Activated naive CD8-positive, alpha-beta T cell treated with anti-CD3 and anti-CD28 coated beads for 36 hours (primary cell): ENCODE measurements around the gene CFAP100. TPM values are rescaled to one million over a fixed set of nuclear protein-coding genes. Genes with fewer than 3 reads are reported as not detected.

Source experiments
- DNase-seq: peaks from one replicate; pipeline ENCODE4 v3.0.0; 2021
- H3K27ac Mint-ChIP-seq: one replicate; pipeline ENCODE4 v1.8.0; 2022; ENCODE audit warnings: mild to moderate bottlenecking, moderate library complexity, mixed read lengths
- H3K27me3 Mint-ChIP-seq: one replicate; pipeline ENCODE4 v1.8.0; 2022; ENCODE audit warnings: mild to moderate bottlenecking, mixed read lengths
- H3K36me3 Mint-ChIP-seq: one replicate; pipeline ENCODE4 v1.8.0; 2021; ENCODE audit warnings: mild to moderate bottlenecking, mixed read lengths
- H3K4me1 Mint-ChIP-seq: one replicate; pipeline ENCODE4 v1.8.0; 2021; ENCODE audit warnings: mixed read lengths
- H3K4me3 Mint-ChIP-seq: one replicate; pipeline ENCODE4 v1.8.0; 2022; ENCODE audit warnings: mild to moderate bottlenecking, moderate library complexity, mixed read lengths
- H3K9me3 Mint-ChIP-seq: one replicate; pipeline ENCODE4 v1.8.0; 2022; ENCODE audit warnings: mixed read lengths
- total RNA-seq, 2 experiments: library from RNA; stranded (reverse); gene quantifications; one replicate each; pipeline ENCODE4 v1.2.3, GENCODE V29; 2021

CFAP100 gene
- total RNA-seq, 2 experiments from 2014 or later = not detected

DNA sequence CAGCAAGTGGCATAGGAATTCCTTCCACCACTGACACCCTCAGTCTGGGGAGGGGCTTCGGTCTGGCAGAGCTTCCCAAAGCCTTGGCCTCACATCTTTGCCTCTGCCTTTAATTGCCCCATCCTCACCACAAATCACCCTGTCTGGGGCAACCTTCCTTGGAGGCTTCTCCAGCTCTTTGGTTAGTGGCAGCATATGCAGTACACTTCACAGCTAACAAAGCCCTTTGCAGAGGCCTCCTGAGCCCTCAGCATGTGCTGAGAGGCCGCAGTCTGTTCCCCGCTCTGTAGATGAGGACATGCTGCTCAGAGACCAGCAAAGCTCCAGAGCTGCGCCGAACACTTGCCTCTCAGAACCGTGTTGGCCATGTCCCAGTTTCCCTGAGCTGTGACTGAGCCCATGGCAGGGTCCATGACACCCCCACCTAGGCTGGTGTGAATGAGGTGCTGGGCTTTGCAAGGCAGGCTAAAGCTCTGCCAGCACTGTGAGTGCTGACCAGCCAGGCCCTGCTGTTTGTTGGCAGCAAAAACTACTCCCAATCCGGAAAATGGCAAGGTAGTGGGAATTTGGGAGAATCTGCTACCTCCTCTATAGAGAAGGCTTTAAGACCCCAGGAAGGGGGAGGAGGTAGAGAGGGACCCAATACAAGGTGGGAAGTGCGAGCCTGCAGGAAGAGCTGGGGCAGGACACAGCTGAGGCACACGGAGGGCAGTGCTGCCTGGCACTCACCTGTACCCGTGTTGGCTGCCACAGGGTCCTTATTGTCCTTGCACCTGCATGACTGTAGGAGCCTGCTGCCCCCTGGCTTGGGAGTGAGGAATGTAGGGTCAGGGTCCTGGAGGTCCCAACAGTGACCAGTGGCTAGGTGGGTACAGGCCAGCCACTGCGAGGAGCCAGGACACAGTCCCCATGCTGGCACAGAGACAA lies 29.1 kb upstream of the CFAP100 start:
- H3K27ac Mint-ChIP-seq = no peak overlapping the region
- no peak overlapping the region for H3K4me3 Mint-ChIP-seq
- no peaks in the 10 kb centered on the region for H3K4me1 Mint-ChIP-seq
- no peak for DNase-seq
- no peaks in the 10 kb centered on the region for H3K9me3 Mint-ChIP-seq
- H3K27me3 Mint-ChIP-seq = peaks cover 13% of the 10 kb centered on the region
- H3K36me3 Mint-ChIP-seq = no peaks in the 10 kb centered on the region

- Mint-ChIP-seq H3K27ac (no peak overlapping the region), H3K36me3 (no peaks in the 10 kb centered on the region), H3K9me3 (no peaks in the 10 kb centered on the region), H3K4me3 (no peak overlapping the region), H3K27me3 (peaks cover 5% of the 10 kb centered on the region), H3K4me1 (no peaks in the 10 kb centered on the region)
- DNase-seq = no peak
Measured at GRCh38 chr3:126367316-126367805, 27.3 kb upstream of the CFAP100 start.

- no peaks in the 10 kb centered on the region for H3K27me3 Mint-ChIP-seq
- H3K4me3 Mint-ChIP-seq = no peak overlapping the region
- H3K4me1 Mint-ChIP-seq = no peaks in the 10 kb centered on the region
- DNase-seq = no peak
- H3K27ac Mint-ChIP-seq = no peak overlapping the region
- H3K36me3 Mint-ChIP-seq = no peaks in the 10 kb centered on the region
- H3K9me3 Mint-ChIP-seq = no peaks in the 10 kb centered on the region
Measured at GRCh38 chr3:126369490-126369889, 25.2 kb upstream of the CFAP100 start.

DNA sequence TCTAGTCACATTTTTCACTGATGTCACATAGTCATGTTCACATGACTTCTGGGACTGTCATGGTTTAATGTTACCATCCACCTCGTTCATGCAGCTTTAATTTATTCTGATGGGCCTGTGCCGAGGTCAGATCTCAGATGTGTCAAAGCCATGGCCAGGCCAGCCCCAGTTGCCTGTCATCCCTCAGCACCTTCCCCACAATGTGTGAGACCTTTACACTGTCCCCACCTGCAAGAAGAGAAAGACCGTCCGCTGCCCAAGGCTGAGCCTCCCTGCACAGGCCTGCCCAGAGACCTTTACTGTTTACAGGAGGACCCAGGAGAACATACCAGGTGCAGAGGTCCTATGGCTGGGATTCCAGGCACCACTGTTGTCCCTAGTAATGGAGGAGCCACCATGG lies 24.7 kb upstream of the CFAP100 start:
- Mint-ChIP-seq H3K27ac (no peak overlapping the region), H3K36me3 (no peaks in the 10 kb centered on the region), H3K4me3 (no peak overlapping the region), H3K9me3 (no peaks in the 10 kb centered on the region), H3K27me3 (no peaks in the 10 kb centered on the region), H3K4me1 (no peaks in the 10 kb centered on the region)
- no peak for DNase-seq

- Mint-ChIP-seq H3K36me3 (no peaks in the 10 kb centered on the region), H3K4me3 (no peak overlapping the region), H3K27ac (no peak overlapping the region), H3K9me3 (no peaks in the 10 kb centered on the region), H3K4me1 (no peaks in the 10 kb centered on the region), H3K27me3 (no peaks in the 10 kb centered on the region)
- no peak for DNase-seq
Measured at GRCh38 chr3:126370606-126371005, 24.1 kb upstream of the CFAP100 start.

DNA sequence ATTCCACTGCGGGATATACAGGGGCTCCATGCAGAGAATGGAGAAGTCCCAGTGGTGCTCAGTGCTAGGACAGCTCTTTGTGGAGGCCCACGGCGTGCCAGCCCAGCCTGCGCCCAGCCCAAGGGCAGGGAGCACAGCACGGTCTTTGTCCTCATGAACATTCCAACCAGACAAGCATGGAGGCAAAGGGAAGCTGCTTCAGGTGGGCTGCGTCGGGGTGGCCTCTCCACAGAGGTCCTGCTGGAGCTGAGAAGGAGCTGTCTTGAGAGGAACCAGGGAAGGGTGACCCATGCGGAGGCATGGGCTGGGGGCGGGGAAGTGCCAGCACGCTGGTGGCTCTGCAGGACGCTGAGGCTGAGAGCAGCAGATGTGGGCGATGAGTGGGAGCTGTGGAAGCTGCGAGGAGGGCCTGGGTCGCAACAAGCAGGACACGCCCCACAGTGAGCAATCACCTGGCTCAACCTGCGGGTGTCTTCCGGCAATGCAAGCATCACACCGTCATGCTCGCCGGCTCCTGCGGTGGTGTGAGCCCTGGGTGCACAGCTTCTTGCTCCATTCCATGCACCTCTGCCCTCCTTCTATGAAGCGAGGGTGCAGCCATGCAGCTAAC lies 23.5 kb upstream of the CFAP100 start:
- no peak overlapping the region for H3K27ac Mint-ChIP-seq
- no peak overlapping the region for H3K4me3 Mint-ChIP-seq
- no peaks in the 10 kb centered on the region for H3K27me3 Mint-ChIP-seq
- DNase-seq = no peak
- no peaks in the 10 kb centered on the region for H3K4me1 Mint-ChIP-seq
- H3K36me3 Mint-ChIP-seq = no peaks in the 10 kb centered on the region
- no peaks in the 10 kb centered on the region for H3K9me3 Mint-ChIP-seq

- no peaks in the 10 kb centered on the region for H3K9me3 Mint-ChIP-seq
- H3K4me1 Mint-ChIP-seq = no peaks in the 10 kb centered on the region
- H3K27me3 Mint-ChIP-seq = no peaks in the 10 kb centered on the region
Measured at GRCh38 chr3:126372413-126373145, 22.1 kb upstream of the CFAP100 start.

DNA sequence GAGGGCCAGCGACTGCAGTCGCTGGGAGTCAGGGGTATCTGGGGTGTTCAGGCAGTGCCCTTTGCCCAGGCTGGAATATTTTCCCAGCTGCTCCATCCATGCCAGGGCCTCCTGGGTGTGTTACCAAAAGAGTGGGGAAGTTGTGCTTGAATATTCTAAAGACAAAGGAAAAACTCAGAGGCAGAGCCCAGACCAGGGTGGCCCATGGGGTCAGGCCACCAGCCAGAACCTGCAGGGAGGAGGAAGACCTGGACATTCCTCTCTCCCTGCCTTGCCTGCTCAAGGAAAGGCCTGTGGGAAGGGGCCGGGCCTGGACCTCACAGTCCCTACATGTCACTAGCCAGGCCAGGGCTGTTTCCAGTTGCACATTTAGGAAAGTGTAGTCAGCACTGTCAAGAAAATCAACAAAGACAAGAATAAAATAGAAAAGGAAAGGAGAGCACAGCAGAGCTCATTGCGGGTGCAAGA lies 21.5 kb upstream of the CFAP100 start:
- no peak overlapping the region for H3K27ac Mint-ChIP-seq
- no peaks in the 10 kb centered on the region for H3K9me3 Mint-ChIP-seq
- H3K4me3 Mint-ChIP-seq = no peak overlapping the region
- H3K4me1 Mint-ChIP-seq = no peaks in the 10 kb centered on the region
- no peaks in the 10 kb centered on the region for H3K27me3 Mint-ChIP-seq
- H3K36me3 Mint-ChIP-seq = no peaks in the 10 kb centered on the region
- DNase-seq = no peak

More at GRCh38 chr3:126372413-126373145, 22.1 kb upstream of the CFAP100 start:
- Mint-ChIP-seq H3K36me3 (no peaks in the 10 kb centered on the region), H3K4me3 (no peak overlapping the region), H3K27ac (no peak overlapping the region)
- no peak for DNase-seq

- Mint-ChIP-seq H3K4me1 (no peaks in the 10 kb centered on the region), H3K27me3 (no peaks in the 10 kb centered on the region), H3K4me3 (no peak overlapping the region), H3K36me3 (no peaks in the 10 kb centered on the region), H3K9me3 (no peaks in the 10 kb centered on the region), H3K27ac (no peak overlapping the region)
- DNase-seq = no peak
Measured at GRCh38 chr3:126373682-126374601, 20.8 kb upstream of the CFAP100 start.

DNA sequence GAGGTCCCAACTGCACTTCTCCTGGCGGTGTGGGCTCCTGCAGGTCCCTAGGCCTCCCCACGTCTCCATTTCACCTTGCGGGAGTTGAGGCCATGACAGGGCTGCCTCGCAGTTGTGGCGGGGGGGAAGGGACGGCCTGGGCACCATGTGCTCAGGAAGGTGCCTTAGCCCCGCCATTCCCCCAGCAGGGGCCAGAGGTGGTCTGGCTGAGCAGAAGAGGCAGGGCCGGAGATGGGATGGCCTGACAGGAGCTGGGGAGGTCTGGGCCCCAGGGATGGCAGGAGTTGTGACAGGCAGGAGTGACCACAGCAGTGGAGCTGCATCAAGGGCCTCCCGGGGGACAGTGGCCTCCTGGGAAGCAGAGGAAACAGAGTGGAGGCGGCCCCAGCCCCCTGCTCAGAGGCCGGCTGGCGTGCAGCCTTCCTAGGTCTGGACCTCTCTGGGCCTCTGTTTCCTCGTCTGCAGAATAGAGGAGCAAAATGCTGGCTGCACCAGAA lies 18.8 kb upstream of the CFAP100 start:
- Mint-ChIP-seq H3K4me1 (no peaks in the 10 kb centered on the region), H3K9me3 (no peaks in the 10 kb centered on the region), H3K27me3 (no peaks in the 10 kb centered on the region), H3K27ac (no peak overlapping the region), H3K4me3 (no peak overlapping the region), H3K36me3 (no peaks in the 10 kb centered on the region)
- no peak for DNase-seq

DNA sequence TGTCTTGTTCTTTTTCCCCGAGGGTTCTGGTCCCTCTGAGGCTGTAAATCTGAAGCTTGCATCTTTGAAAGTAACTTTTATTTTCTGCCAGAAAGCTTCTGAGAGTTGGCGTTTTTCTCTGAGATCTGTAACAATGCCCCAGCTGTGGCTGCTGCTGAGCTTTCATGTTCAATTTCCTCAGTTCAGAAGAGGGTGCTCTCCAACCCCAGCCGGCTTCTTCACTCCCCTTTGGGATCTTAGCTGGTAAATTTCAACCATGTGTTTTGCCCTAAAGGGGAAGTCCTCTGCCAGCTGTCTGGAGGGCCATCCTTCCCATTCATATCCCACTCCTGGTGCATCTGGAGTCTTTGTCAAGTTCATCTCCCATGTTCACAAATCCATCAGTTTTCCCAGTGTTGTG lies 18.3 kb upstream of the CFAP100 start:
- DNase-seq = no peak
- H3K36me3 Mint-ChIP-seq = no peaks in the 10 kb centered on the region
- H3K27me3 Mint-ChIP-seq = no peaks in the 10 kb centered on the region
- no peaks in the 10 kb centered on the region for H3K9me3 Mint-ChIP-seq
- no peak overlapping the region for H3K4me3 Mint-ChIP-seq
- H3K4me1 Mint-ChIP-seq = no peaks in the 10 kb centered on the region
- no peak overlapping the region for H3K27ac Mint-ChIP-seq

- H3K4me3 Mint-ChIP-seq = no peak overlapping the region
- H3K4me1 Mint-ChIP-seq = no peaks in the 10 kb centered on the region
- DNase-seq = no peak
- no peaks in the 10 kb centered on the region for H3K9me3 Mint-ChIP-seq
- H3K27ac Mint-ChIP-seq = no peak overlapping the region
- H3K27me3 Mint-ChIP-seq = peaks cover 4% of the 10 kb centered on the region
- no peaks in the 10 kb centered on the region for H3K36me3 Mint-ChIP-seq
Measured at GRCh38 chr3:126377211-126377610, 17.5 kb upstream of the CFAP100 start.

DNA sequence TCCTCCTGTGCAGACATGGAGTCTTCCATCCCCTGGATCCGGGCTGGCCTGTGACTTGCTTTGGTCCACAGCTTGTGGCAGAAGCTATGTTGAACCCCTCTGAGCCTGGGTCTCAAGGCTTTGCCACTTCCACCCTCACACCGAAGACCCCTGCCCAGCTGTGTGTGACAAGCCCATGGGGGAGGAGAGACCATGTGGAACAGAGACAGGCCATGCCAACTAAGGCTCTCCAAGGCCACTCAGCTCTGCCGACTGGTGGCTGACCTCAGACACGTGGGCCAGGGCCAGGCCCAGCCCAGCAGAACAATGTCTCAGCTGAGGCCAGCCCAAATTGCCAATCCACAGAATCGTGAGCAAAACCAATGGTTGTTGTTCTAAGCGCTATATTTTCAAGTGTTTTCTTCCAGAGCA lies 16.4 kb upstream of the CFAP100 start:
- Mint-ChIP-seq H3K4me3 (no peak overlapping the region), H3K4me1 (no peaks in the 10 kb centered on the region), H3K27ac (no peak overlapping the region), H3K27me3 (peaks cover 8% of the 10 kb centered on the region), H3K36me3 (no peaks in the 10 kb centered on the region), H3K9me3 (no peaks in the 10 kb centered on the region)
- no peak for DNase-seq
